Left hindlimb (tissue), 1 donor: ENCODE results near the gene PLAAT2.
A peak's percentile ranks its signal among the peaks of the same experiment; 100 is the strongest.
"Not testable (repeated sequence)": the region's sequence is repeated elsewhere in the genome, so short reads cannot be mapped to it uniquely, and the experiment has no call there.

Experiments
- DNase-seq: peaks from one replicate; pipeline ENCODE4 v3.0.0-alpha.2; 2018

PLAAT2 gene

GRCh38 chr11:63574856-63575602 lies 11.8 kb upstream of the PLAAT2 start:
- DNase-seq = no peak

GRCh38 chr11:63573881-63574855 lies 11.0 kb upstream of the PLAAT2 start:
- DNase-seq = peak; percentile 55

GRCh38 chr11:63572026-63572688 lies 9.0 kb upstream of the PLAAT2 start:
- DNase-seq = no peak

GRCh38 chr11:63569570-63569969 lies 6.4 kb upstream of the PLAAT2 start:
- no peak for DNase-seq

- peak; percentile 44 for DNase-seq
Measured at GRCh38 chr11:63567044-63567840, 4.1 kb upstream of the PLAAT2 start.

GRCh38 chr11:63564784-63565350 lies 1.7 kb upstream of the PLAAT2 start:
- no peak for DNase-seq

- no peak for DNase-seq
Measured at GRCh38 chr11:63564056-63564774, 1.0 kb upstream of the PLAAT2 start.

GRCh38 chr11:63560506-63561180 lies 2.5 kb downstream of the PLAAT2 start:
- peak; percentile 55 for DNase-seq

- no peak for DNase-seq
Measured at GRCh38 chr11:63558459-63559157, 4.6 kb downstream of the PLAAT2 start.

- DNase-seq = no peak
Measured at GRCh38 chr11:63557570-63557969, 5.6 kb downstream of the PLAAT2 start.

- DNase-seq = no peak
Measured at GRCh38 chr11:63556404-63557013, 6.7 kb downstream of the PLAAT2 start.

GRCh38 chr11:63554877-63555223 lies 8.3 kb downstream of the PLAAT2 start:
- DNase-seq = no peak

- no peak for DNase-seq
Measured at GRCh38 chr11:63553759-63554158, 9.4 kb downstream of the PLAAT2 start.

- DNase-seq = no peak
Measured at GRCh38 chr11:63552921-63553320, 10.3 kb downstream of the PLAAT2 start.

GRCh38 chr11:63551889-63552266 lies 11.3 kb downstream of the PLAAT2 start:
- DNase-seq = no peak

- DNase-seq = no peak
Measured at GRCh38 chr11:63551091-63551888, 11.9 kb downstream of the PLAAT2 start.

GRCh38 chr11:63550156-63550700 lies 13.0 kb downstream of the PLAAT2 start:
- DNase-seq = not testable (repeated sequence)

- DNase-seq = no peak
Measured at GRCh38 chr11:63549411-63549810, 13.8 kb downstream of the PLAAT2 start.

- DNase-seq = no peak
Measured at GRCh38 chr11:63548178-63548577, 15.0 kb downstream of the PLAAT2 start.
